IPS-18c (cell line): ENCODE measurements around the gene COX6B2.

Source experiments
- H3K4me3 ChIP-seq: 2 replicates; pipeline ENCODE4 v1.7.0; 2013; ENCODE audit warnings: low read depth, mild to moderate bottlenecking, low read length, moderate library complexity; ENCODE audit not compliant: insufficient read depth
- H3K9me3 ChIP-seq: one replicate; pipeline ENCODE4 v1.6.1; 2013; ENCODE audit warnings: mild to moderate bottlenecking, low read length, moderate library complexity; ENCODE audit not compliant: control insufficient read depth, insufficient read depth

The COX6B2 gene

GRCh38 chr19:55306712-55307111 is 47.8 kb downstream of the COX6B2 start:
- no peak overlapping the region for H3K4me3 ChIP-seq
- no peaks in the 10 kb centered on the region for H3K9me3 ChIP-seq

- no peaks in the 10 kb centered on the region for H3K9me3 ChIP-seq
- H3K4me3 ChIP-seq: no peak overlapping the region
These were observed 48.4 kb downstream of the COX6B2 start for GRCh38 chr19:55305983-55306562.

DNA sequence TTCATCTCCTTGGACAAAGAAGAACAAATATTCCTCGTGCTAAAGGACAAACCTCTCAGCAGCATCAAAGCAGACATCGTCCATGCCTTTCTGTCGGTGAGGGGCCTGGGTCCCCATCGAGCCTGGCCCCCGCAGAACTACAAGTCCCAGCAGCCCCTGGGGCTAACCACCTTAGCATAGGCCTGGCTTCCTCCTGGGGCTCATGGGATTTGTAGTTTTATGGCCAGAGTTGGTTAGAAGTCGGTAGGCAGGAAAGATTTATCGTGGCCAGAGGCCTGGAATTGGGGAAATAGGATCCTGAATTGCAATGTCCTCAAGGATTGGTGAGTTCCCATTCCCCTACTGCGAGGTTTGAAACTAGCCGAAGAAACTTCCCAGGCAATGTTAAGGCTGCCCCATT is 49.0 kb downstream of the COX6B2 start:
- Histone ChIP-seq H3K4me3 (no peak overlapping the region), H3K9me3 (no peaks in the 10 kb centered on the region)

DNA sequence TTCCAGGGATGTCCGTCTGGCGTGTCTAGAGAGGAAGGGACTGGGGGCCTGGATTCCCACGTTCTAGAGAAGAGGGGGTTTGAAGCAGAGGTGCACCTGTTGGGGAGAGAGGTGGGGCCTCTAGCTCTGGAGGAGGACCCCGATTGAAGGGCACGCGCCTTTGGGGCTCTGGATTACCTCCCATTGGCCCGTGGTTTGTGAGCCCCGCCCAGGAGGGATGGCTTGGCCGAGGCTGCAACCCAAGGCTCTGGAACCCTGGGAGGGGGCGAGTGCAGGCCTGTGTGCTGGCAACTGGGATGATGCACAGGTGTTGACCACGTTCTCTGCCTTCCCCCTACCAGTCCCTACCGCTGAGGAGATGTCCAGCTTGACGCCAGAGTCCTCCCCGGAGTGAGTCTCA is 49.5 kb downstream of the COX6B2 start:
- Histone ChIP-seq H3K4me3 (no peak overlapping the region), H3K9me3 (no peaks in the 10 kb centered on the region)

GRCh38 chr19:55304279-55304978 is 50.1 kb downstream of the COX6B2 start:
- Histone ChIP-seq H3K9me3 (no peaks in the 10 kb centered on the region), H3K4me3 (no peak overlapping the region)

DNA sequence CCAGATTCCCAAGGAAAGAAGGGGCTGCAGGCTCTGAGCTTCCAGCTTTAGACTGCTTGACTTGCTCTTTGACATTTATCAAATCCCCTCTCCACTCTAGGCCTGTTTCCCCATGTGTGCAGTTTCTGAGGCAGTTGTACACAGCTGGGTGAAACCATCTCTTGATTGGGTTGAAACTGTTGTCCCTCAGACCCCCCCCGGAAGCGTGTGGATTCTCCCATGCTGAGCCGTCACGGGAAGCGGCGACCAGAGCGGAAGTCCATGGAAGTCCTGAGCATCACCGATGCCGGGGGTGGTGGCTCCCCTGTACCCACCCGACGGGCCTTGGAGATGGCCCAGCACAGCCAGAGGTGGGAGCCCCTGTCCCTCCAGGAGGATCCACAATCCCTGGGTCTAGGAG is 51.0 kb downstream of the COX6B2 start:
- Histone ChIP-seq H3K9me3 (no peaks in the 10 kb centered on the region), H3K4me3 (no peak overlapping the region)

DNA sequence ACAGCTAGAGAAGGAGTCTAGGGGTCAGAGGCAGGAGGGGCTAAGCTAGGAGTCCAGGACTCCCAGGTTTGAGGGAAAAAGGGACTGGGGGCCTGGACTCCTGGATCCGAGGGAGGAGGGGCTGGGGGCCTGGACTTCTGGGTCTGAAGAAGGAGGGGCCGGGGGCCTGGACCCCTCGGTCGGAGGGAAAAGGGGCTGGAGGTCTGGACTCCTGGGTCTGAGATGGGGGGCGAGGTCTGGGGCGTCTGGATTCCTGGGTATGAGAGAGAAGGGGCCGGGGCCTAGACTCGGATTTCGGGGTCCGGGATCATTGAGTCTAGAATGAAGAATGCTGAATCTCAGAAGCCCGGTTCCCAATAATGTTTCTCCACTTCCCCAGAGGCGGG is 52.2 kb downstream of the COX6B2 start:
- Histone ChIP-seq H3K4me3 (no peak overlapping the region), H3K9me3 (no peaks in the 10 kb centered on the region)

DNA sequence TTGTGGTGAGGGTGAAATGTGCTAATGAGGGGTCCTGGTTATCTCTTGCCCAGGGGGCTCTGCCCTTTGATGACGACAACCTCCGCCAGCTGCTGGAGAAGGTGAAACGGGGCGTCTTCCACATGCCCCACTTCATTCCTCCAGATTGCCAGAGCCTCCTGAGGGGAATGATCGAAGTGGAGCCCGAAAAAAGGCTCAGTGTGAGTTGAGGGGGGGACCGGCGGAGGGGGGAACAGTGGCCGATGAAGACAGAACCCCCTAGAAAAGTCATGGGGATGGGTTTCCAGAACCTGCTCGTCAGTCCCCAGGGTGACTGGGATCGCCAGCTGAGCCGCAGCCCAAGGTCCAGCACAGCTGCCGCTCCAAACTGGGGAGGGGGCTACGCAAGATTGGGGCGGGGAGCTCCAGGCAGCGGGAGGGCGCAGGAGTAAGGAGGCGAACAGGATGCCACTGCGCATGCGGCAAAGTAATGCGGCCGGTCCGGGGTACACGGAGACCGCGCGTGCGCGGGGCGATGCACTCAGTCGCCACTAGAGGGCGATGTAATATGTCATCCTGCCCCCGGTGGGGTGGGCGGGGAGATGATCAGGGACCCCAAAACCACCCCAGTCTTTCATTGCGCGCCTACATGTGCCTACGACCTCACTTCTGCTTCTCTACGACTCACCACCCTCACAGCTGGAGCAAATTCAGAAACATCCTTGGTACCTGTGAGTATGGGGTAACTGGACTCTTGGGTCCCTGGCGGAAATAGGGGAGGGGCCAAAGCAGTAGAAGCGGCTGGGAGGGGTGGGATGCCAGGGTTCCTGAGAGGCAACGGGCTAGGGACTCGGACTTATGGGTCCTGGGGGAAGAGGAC is 52.8 kb downstream of the COX6B2 start:
- Histone ChIP-seq H3K4me3 (no peak overlapping the region), H3K9me3 (no peaks in the 10 kb centered on the region)

DNA sequence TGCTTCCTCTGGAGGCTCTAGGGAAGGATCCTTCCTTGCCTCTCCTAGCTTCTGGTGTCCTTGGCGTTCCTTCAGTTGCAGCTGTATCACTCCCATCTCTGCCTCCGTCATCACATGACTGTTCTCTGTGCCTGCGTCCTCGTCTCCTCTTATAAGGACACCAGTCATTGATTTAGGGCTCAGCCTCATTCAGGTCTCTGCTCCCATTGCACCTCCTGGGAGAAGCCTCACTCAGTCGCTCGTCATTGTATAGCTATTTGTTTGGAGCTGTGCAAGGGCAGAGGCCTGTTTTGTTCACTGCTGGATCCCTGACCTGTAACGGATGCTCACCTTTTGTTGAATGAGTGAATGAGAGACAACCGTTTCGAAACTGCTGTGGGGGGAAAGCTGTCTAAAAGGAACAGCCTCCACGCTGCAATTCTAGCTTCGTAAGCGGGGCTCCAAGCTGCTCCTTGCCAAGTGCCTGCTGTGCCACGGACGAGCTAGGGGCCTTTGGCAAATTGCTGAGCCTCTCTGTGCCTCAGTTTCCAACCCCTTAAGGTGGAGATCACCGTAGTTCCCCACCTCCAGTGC is 53.5 kb downstream of the COX6B2 start:
- no peak overlapping the region for H3K4me3 ChIP-seq
- no peaks in the 10 kb centered on the region for H3K9me3 ChIP-seq

- Histone ChIP-seq H3K4me3 (no peak overlapping the region), H3K9me3 (no peaks in the 10 kb centered on the region)
These were observed 54.5 kb downstream of the COX6B2 start for GRCh38 chr19:55299991-55300390.
